ENCODE measurements around the gene GPC6. TPM values are rescaled to one million over a fixed set of nuclear protein-coding genes. Genes with fewer than 3 reads are reported as not detected.

GPC6 gene
- total and polyA plus RNA-seq, 9 of the 15 experiments (the other 6 are each of a cell fraction or from before 2014, with no cell fraction given), result under 0.01 to 0.20 (median 0.01) TPM; not detected in 4

- H3K9me3 ChIP-seq (replicated peaks; ENCODE audit: control insufficient read depth, insufficient read depth, low read depth, low read length), result no peaks in the 10 kb centered on the region
- intact Hi-C loops (cut with micrococcal nuclease) (no loop called here), in situ Hi-C loops (cut with MboI) (no loop called here)
- CTCF ChIA-PET (ENCODE audit: low intra/inter-chr PET ratio), result no interaction called here
- no peaks in the 10 kb centered on the region for H3K9me1 ChIP-seq (ENCODE audit: control insufficient read depth, insufficient read depth, low read length)
- no peak for FAIRE-seq
- no peak for ATAC-seq
- no peaks in the 10 kb centered on the region for H3K4me1 ChIP-seq (replicated peaks in 1 of 2; ENCODE audit: control insufficient read depth in 2 of 2, insufficient read depth in 2 of 2, low read length in 2 of 2)
- no peak for TF ChIP-seq ATF6 (CRISPR knock-in tag; IDR thresholded peaks at IDR 0.05)
- TF ChIP-seq KAT2B (IDR thresholded peaks at IDR 0.05; ENCODE audit: low read depth, low read length), result no peak
- TF ChIP-seq PURB (CRISPR knock-in tag; IDR thresholded peaks at IDR 0.05; ENCODE audit: low read depth), result no peak
- no peak for TF ChIP-seq MYBL2 (IDR thresholded peaks at IDR 0.05; ENCODE audit: low read depth)
- no peak for TF ChIP-seq MYBL2 (CRISPR knock-in tag; IDR thresholded peaks at IDR 0.05; ENCODE audit: borderline replicate concordance)
- TF ChIP-seq PHF8 (IDR thresholded peaks at IDR 0.05; ENCODE audit: borderline replicate concordance, low read length), result no peak
- TF ChIP-seq ZFP36 (IDR thresholded peaks at IDR 0.05; ENCODE audit: low read depth, low read length, partially characterized antibody), result no peak
- no peak for TF ChIP-seq HDAC1 (IDR thresholded peaks at IDR 0.05)
- TF ChIP-seq, protein P1, sequence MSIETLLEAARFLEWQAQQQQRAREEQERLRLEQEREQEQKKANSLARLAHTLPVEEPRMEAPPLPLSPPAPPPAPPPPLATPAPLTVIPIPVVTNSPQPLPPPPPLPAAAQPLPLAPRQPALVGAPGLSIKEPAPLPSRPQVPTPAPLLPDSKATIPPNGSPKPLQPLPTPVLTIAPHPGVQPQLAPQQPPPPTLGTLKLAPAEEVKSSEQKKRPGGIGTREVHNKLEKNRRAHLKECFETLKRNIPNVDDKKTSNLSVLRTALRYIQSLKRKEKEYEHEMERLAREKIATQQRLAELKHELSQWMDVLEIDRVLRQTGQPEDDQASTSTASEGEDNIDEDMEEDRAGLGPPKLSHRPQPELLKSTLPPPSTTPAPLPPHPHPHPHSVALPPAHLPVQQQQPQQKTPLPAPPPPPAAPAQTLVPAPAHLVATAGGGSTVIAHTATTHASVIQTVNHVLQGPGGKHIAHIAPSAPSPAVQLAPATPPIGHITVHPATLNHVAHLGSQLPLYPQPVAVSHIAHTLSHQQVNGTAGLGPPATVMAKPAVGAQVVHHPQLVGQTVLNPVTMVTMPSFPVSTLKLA (conservative IDR thresholded peaks at IDR 0.05), result no peak
- no peak for TF ChIP-seq CBFA2T2 (conservative IDR thresholded peaks at IDR 0.05)
- TF ChIP-seq HDAC6 (IDR thresholded peaks at IDR 0.05; ENCODE audit: low read depth, low read length), result no peak
- TF ChIP-seq PCBP1 (IDR thresholded peaks at IDR 0.05; ENCODE audit: low read depth, low read length, poor library complexity, severe bottlenecking), result no peak
- no peak for TF ChIP-seq ZNF668 (CRISPR knock-in tag; IDR thresholded peaks at IDR 0.05)
- TF ChIP-seq, protein P2, sequence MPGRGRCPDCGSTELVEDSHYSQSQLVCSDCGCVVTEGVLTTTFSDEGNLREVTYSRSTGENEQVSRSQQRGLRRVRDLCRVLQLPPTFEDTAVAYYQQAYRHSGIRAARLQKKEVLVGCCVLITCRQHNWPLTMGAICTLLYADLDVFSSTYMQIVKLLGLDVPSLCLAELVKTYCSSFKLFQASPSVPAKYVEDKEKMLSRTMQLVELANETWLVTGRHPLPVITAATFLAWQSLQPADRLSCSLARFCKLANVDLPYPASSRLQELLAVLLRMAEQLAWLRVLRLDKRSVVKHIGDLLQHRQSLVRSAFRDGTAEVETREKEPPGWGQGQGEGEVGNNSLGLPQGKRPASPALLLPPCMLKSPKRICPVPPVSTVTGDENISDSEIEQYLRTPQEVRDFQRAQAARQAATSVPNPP (IDR thresholded peaks at IDR 0.05; ENCODE audit: borderline replicate concordance, insufficient read depth, insufficient read length), result no peak
- TF ChIP-seq ZNF77 (CRISPR knock-in tag; IDR thresholded peaks at IDR 0.05), result no peak
- no peak overlapping the region for H3K9ac ChIP-seq (ENCODE audit: insufficient read depth in 1 of 2, low read depth in 2 of 2, low read length in 2 of 2)
- H3K36me3 ChIP-seq (ENCODE audit: control insufficient read depth, insufficient read depth, low read length), result no peaks in the 10 kb centered on the region
- 4% methylated on average over 10 of the region's 11 CpGs for WGBS (ENCODE audit: insufficient coverage, low coverage, missing lambda C conversion rate)
- POLR2A ChIA-PET, result no interaction called here
- H4K20me1 ChIP-seq (replicated peaks; ENCODE audit: control insufficient read depth, insufficient read depth, low read length), result no peaks in the 10 kb centered on the region
- no peaks in the 10 kb centered on the region for H3K27me3 ChIP-seq (ENCODE audit: control insufficient read depth in 2 of 2, insufficient read depth in 2 of 2, low read length in 2 of 2)
- no peaks in the 10 kb centered on the region for H3K79me2 ChIP-seq (ENCODE audit: control insufficient read depth, insufficient read depth, low read length)
- H3K4me3 ChIP-seq, result no peak overlapping the region
- H3K4me2 ChIP-seq (ENCODE audit: insufficient read depth, low read length), result no peak overlapping the region
- no peak for DNase-seq (ENCODE audit: extremely low read depth in 1 of 4, low spot score in 3 of 4)
- no peak overlapping the region for H2AFZ ChIP-seq (ENCODE audit: low read depth, low read length)
- no peak overlapping the region for H3K27ac ChIP-seq (ENCODE audit: extremely low read depth, low read depth, low read length)
- BruUV-seq (replicated peaks), result no TSS peak
These were observed 1112.6 kb downstream of the GPC6 start for GRCh38 chr13:94339116-94339687.
